Stimulated activated memory B cell treated with anti-CD40 and anti-IgM and Interleukin-4, amounts not matched to agents 10 μg/mL and 1 μg/mL and 100 μg/mL, for 72 hours (primary cell): ENCODE measurements around the gene ASIC3.
A peak's percentile ranks its signal among the peaks of the same experiment; 100 is the strongest.

ENCODE experiments used
- ATAC-seq: fragments of 150-1000 bp; cut with Tn5 transposase; 2 replicates; pipeline ENCODE4 v1.10.0; 2021
- H3K27ac Mint-ChIP-seq: one replicate; pipeline ENCODE4 v1.8.0; 2022; ENCODE audit warnings: mild to moderate bottlenecking, mixed read lengths
- H3K27me3 Mint-ChIP-seq: one replicate; pipeline ENCODE4 v1.8.0; 2022; ENCODE audit warnings: mixed read lengths
- H3K36me3 Mint-ChIP-seq: one replicate; pipeline ENCODE4 v1.8.0; 2022; ENCODE audit warnings: mixed read lengths
- H3K4me1 Mint-ChIP-seq: one replicate; pipeline ENCODE4 v1.8.0; 2022; ENCODE audit warnings: mixed read lengths
- H3K4me3 Mint-ChIP-seq: one replicate; pipeline ENCODE4 v1.8.0; 2022; ENCODE audit warnings: mild to moderate bottlenecking, moderate library complexity, mixed read lengths
- H3K9me3 Mint-ChIP-seq: one replicate; pipeline ENCODE4 v1.8.0; 2022; ENCODE audit warnings: mixed read lengths

The ASIC3 gene

DNA sequence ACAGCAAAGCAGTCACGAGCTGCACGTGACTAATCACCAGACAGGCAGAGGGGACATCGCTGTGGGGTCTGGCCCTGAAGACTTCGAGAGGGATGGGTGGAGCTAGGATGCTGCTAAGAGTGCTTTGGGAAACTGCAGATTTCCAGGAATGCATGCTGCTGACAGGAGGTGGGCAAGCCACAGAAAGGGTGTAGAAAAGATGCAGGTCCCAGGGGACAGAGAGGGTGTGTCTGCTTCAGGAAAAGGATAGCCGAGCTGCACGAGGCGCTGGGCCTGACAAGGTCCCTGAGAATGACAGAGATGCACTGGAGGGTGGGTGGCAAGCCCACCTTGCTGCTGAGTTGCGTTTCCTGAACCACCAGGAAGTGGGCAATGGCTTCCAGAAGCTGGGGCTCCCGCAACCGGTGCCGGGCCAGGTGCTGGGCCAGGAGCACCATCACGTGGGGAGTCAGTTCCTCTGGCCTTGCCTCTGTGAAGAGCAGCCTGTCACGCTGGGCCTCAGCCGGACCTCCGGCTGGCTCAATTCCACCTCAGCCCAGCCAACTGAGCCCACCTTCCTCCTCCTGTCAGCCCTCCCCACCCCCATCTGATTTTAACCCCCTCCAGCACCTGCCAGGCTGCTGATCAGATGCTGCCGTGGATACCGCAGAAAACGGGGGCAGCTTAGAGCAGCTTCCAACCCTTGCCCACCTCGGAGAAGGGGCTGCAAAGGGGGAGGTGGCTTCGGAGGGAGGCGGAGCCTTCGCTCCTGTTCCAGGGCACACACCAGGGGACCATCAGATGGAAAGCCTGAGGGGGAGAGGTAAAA is 30.1 kb downstream of the ASIC3 start:
- H3K9me3 Mint-ChIP-seq = no peaks in the 10 kb centered on the region
- H3K4me1 Mint-ChIP-seq = peaks cover 46% of the 10 kb centered on the region
- no peak overlapping the region for H3K27ac Mint-ChIP-seq
- no peak for ATAC-seq
- peak overlapping the region; percentile 85 for H3K4me3 Mint-ChIP-seq
- peaks cover 23% of the 10 kb centered on the region for H3K36me3 Mint-ChIP-seq
- H3K27me3 Mint-ChIP-seq = no peaks in the 10 kb centered on the region

DNA sequence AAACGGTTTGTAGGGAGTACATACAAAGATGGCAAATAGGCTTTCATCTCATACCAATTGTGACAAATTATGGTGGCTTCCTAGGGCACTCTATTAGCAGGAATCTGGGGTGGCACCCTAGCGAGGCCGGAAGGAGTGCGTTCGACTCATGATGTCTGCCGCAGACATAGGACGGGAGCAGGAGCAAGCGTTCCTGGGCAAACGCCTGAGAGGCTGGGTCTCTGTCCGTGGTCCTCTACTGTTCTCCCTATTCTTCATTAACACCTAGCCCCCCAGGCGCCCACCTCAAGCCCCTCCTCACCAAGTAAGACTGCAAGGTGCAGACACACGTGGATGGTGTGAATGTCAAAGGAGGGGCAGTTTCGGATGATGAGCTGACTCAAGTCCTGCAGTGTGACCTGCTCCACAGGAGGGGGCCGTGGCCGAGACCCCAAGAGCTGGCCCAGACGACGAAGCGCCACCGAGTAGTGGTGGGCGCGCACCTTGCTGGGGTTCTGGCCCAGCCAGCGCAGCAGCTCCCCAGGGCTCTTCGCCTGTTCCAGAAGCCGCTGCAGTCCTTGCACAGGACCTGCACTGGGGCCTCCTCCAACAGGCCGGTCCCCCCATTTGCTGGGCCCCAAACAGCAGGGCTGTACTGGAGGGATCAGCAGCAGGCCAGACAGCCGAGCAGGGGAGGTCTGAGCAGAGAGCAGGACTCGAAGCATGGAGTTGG is 31.0 kb downstream of the ASIC3 start:
- peaks cover 46% of the 10 kb centered on the region for H3K4me1 Mint-ChIP-seq

DNA sequence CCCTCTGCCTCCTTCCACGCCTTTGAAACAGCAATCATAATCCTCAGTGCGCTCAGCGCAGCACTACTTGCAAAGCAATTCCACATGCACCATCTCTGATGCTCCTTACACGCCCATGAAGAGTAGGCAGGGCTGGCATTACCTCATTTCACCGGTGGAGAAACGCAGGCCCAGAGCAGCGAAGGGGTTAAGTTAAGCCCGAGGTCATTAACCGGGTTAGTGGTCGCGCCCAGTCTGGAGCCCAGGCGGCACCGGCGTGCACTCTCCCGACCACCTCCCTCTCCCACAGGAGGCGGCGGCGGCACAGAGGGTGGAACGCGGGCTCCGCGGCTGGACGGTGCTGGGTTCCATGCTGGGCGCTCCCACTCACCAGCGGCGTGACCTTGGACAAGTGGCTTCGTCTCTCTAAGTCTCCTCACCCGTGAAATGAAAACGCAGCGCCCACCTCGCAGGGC is 31.8 kb downstream of the ASIC3 start:
- Mint-ChIP-seq H3K9me3 (no peaks in the 10 kb centered on the region), H3K27ac (peak overlapping the region; percentile 84), H3K4me1 (peaks cover 53% of the 10 kb centered on the region), H3K36me3 (peaks cover 14% of the 10 kb centered on the region), H3K4me3 (peak overlapping the region; percentile 85), H3K27me3 (no peaks in the 10 kb centered on the region)
- ATAC-seq = no peak

More for the DNA sequence above, 31.0 kb downstream of the ASIC3 start:
- H3K27ac Mint-ChIP-seq = no peak overlapping the region
- peaks cover 21% of the 10 kb centered on the region for H3K36me3 Mint-ChIP-seq
- peak overlapping the region; percentile 85 for H3K4me3 Mint-ChIP-seq
- no peaks in the 10 kb centered on the region for H3K27me3 Mint-ChIP-seq
- no peak for ATAC-seq
- H3K9me3 Mint-ChIP-seq = no peaks in the 10 kb centered on the region

DNA sequence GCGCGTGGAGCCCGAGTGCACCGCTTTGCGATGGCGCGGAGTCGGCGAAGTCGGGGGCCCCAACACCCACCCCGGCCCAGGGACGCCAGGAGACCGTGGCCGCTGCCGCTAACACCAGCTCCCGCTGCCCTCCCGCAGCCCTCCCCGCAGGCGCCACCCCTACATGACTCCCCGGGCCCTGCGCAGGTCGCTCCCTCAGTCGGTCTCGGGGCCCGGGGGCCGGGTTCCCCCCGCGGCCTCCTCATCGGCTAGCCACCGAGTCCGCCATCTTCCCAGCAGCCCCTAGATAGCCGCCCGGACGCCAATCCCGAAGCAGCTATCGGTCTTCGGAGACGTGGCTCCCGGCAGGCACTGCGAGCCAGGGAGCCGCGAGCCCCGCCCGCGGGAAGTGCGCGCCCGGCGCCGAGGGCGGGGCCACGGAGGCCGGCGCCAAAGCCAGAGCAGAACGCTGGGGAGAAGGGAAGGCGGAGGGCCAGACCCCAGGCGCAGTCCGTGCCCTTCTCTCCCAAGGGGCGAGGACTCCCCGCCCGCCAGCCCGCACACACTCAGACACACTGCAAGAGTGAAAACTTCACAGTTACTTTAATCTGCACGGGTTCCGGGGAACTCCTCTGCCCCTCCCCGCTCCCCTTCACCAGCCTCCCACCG is 32.3 kb downstream of the ASIC3 start, which contains the start of gene FASTK:
TSS of gene FASTK (minus strand) at position 288 of the 648 bp plus-strand sequence. CDS start at position 245, 43 bp downstream.
- peak; percentile 90 for ATAC-seq
- Mint-ChIP-seq H3K27ac (peak within 1 kb of the TSS; percentile 88), H3K4me3 (peak within 1 kb of the TSS; percentile 97), H3K4me1 (peaks cover 59% of the 10 kb centered on the region), H3K9me3 (no peaks in the 10 kb centered on the region), H3K27me3 (no peaks in the 10 kb centered on the region), H3K36me3 (peaks cover 8% of the 10 kb centered on the region)

DNA sequence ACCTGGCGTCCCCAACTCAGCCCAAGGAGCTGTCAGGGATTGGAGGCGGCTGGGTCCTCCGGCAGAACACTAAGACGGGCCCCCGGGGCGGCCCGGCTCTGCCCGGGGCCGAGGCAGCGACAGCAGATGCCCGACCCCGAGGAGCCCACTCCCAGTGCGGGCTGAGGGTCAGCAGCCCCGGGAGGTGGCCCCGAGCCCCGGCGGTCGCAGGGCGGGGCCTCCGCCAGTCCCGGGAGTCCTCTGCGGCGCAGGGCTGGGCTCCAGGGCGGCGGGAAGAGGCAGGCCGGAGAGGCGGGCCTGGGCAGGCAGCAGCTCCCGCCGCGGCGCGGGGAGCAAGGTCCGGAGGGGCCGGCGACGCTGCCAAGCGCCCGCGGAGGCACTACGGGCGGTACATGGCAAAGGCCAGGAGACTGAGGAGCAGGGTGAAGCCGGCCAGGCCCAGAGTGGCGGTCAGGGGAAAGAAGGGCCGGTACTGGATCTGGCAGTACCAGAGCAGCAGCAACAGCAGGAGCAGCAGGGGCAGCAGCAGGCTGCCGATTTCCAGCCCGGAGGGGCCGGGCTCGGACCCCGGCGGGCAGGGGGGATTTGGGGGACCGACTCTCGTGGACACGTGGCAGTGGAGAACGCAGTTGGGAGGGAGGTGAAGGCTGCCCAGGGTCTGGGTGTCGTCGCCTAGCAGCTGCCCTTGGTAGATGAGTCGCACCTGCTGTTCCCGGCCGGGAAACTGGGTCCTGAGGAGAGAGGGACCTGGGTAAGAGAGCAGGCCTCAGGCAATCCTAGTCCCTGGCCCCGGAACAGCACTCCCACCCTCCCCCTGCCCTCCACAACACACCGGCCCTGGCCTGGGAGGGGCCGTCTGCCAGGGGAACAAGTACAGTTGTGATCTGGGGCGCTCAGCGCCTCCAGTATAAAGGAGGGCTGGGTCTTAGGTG is 33.1 kb downstream of the ASIC3 start:
- H3K9me3 Mint-ChIP-seq = no peaks in the 10 kb centered on the region
- ATAC-seq = no peak
- H3K4me1 Mint-ChIP-seq = peaks cover 64% of the 10 kb centered on the region
- peak overlapping the region; percentile 88 for H3K27ac Mint-ChIP-seq
- H3K4me3 Mint-ChIP-seq = peak overlapping the region; percentile 97
- no peaks in the 10 kb centered on the region for H3K27me3 Mint-ChIP-seq
- H3K36me3 Mint-ChIP-seq = peaks cover under 1% of the 10 kb centered on the region

DNA sequence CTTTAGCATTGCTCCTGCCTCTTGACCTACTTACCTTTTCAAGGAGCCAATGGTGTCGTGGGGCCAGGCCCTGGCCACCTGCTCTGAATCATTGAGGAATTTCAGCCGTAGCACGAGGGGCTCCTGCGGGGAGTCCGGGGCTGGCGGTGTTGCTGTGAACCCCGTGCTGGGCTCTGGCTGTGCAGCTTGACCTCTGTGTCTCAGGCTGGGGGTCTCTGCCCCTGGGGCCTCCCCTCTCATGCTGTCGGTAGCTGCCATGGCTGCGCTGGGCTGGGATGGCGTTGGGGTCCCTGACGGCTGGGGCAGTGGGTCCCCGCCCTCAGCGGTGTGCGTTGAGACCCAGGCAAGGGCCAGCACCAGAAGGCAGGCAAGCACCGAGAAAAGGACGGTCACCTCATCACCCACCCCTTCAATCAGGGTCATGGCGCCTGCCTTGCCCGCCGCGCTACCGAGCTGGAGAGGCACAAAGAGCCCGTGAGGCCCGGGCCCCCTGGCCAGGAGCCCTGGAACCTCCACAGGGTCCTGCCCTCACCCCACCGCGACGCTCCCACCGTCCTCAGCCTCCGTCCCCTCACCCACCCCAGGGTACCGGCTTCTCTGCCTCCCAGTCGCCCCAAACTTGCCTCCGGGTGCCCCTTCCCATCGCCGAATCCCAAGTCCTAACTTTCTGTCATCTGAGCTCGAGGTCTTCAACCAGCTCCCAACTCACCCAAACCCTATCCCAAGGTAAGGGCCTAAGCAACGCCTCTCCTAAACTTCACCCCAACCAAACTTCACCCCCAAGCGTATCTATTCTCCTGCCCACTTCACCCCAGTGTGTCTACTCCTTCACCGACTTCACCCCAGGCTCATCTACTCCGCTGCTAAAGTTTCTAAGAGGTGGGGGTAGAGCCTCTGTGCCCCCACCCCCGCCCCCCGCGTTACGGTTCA is 34.1 kb downstream of the ASIC3 start:
- Mint-ChIP-seq H3K4me3 (peak overlapping the region; percentile 97), H3K4me1 (peaks cover 63% of the 10 kb centered on the region), H3K27me3 (no peaks in the 10 kb centered on the region)

DNA sequence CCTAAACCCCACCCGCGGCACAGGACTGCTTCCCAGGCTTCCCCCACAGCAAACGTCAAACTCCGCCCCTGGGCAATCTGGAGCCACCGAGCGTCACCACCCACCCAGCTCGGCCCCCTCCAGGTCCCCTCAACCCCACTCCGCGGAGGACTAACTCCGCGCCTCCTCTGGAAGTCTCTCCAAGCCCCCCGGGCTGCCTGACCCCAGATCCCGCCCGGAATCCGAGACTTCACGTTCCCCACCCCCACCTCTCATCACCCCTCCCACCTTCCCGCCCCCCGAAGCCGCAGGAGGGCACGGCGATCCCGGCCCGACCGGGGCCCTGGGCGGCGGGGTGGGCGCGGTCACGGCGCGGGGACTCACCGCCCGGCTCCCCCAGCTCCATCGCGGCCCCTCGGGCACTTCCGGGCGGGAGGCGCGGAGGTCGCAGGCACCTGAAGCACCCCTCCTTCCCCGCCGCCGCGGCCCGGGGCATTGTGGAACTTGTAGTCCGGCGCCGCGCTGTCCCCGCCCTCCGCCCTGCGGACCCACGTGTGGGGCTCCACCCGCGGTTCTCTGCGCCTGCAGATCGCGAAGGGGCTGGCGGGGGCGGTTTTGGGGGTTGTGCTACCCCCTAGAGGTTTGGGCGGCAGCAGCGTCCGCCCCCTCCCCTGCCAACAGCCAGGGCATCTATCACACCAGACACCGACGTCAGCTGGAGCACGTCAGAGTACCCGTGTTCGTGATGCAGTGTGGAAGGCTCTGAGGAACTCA is 34.9 kb downstream of the ASIC3 start, which contains the start of gene TMUB1:
TSS of gene TMUB1 (minus strand) at position 423 of the 753 bp plus-strand sequence. CDS start 930 bp downstream, outside the sequence.
- Mint-ChIP-seq H3K36me3 (no peaks in the 10 kb centered on the region), H3K4me1 (peaks cover 60% of the 10 kb centered on the region), H3K27me3 (no peaks in the 10 kb centered on the region), H3K4me3 (peak within 1 kb of the TSS; percentile 97), H3K9me3 (no peaks in the 10 kb centered on the region), H3K27ac (peak within 1 kb of the TSS; percentile 88)
- ATAC-seq = peak; percentile 77

More for the DNA sequence above, 34.1 kb downstream of the ASIC3 start:
- Mint-ChIP-seq H3K9me3 (no peaks in the 10 kb centered on the region), H3K36me3 (no peaks in the 10 kb centered on the region), H3K27ac (peak overlapping the region; percentile 88)
- no peak for ATAC-seq

DNA sequence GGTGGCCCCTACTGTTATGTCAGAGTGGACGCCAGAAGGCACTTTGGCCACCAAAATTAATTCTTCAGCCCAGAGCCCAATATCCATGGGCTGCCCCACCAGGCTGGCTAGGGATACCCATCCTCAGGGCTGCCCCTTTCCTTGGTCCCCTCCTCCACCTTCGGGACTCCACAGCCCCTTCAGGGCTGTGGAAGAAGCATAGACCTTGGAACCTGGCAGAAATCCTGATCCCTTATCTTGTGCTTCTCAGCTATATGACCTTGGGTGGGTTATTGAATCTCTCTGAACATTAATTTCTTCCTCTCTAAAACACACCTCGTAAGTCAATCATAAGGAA is 35.5 kb downstream of the ASIC3 start:
- Mint-ChIP-seq H3K4me3 (peak overlapping the region; percentile 97), H3K9me3 (no peaks in the 10 kb centered on the region), H3K27ac (peak overlapping the region; percentile 88), H3K4me1 (peaks cover 59% of the 10 kb centered on the region), H3K36me3 (no peaks in the 10 kb centered on the region), H3K27me3 (no peaks in the 10 kb centered on the region)
- ATAC-seq = no peak

DNA sequence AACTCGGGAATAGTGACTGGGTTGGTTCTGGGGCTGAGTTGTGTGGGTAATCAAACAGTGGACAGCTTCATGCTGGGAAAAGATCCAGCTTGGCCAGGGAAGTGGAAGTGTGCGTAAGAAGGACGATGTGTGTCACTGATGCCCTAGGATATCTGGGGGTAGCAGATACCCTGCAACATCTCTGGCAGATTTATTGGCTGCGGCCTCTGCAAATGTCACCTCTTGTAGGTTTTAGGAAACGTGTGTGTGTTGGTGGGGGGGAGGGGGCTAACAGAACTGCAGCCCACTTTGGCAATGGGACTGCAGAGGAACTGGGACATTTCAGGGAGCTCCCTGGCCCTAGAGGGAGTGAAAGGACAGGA is 37.0 kb downstream of the ASIC3 start:
- no peak for ATAC-seq
- Mint-ChIP-seq H3K27ac (peak overlapping the region; percentile 94), H3K36me3 (no peaks in the 10 kb centered on the region), H3K4me1 (peaks cover 58% of the 10 kb centered on the region), H3K9me3 (no peaks in the 10 kb centered on the region), H3K4me3 (peak overlapping the region; percentile 92), H3K27me3 (no peaks in the 10 kb centered on the region)

DNA sequence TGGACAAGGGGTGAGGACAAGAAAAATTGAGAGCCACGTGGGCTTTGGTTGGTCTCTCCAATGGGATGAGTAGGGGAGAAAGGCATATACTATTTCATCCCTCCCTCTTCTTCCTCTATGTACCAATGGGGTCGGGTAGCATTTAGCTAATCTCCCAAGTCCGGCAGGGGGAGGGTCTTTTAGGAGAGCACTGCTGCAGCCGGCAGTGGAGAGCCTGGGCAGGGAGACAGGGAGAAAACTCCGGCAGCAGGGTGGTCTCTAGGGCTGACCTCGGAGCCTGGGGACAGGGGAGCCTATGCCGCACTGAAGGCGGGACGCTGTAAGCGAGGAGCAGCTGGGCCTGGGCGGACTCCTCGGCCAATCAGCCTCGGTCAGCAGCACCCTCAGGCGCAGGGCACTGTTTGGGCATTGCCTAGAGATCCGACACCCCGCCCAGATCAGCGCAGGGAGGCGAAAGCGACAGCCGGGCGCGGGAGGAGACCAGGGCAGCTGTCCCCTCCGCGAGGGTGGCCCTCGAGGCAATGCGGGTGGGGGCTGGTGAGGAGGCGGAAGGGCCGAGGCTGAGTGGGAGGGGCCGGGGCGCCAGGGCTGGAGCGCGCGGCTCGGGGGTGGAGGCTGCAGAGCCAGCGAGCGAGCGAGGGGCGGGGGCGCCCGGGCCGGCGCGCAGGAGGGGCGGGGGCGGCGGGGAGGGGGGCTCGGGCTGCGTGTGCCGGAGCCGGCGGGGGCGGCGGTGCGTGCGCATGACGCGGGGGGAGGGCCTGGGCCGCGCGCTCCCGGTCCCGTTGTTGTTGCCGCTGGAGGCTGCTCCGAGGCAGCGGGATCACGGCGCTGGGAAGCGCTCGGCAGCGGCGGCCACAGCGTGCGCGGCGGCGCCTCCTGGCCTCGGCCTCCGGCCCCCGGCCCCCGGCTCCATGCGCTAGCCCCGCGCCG is 37.6 kb downstream of the ASIC3 start, which contains the start of gene AGAP3:
TSS of gene AGAP3 (plus strand) at position 785 of the 930 bp plus-strand sequence. CDS start 267 bp downstream, outside the sequence.
- no peaks in the 10 kb centered on the region for H3K27me3 Mint-ChIP-seq
- no peaks in the 10 kb centered on the region for H3K9me3 Mint-ChIP-seq
- peak within 1 kb of the TSS; percentile 92 for H3K4me3 Mint-ChIP-seq
- H3K27ac Mint-ChIP-seq = peak within 1 kb of the TSS; percentile 94
- ATAC-seq = peak; percentile 58
- H3K4me1 Mint-ChIP-seq = peaks cover 58% of the 10 kb centered on the region
- no peaks in the 10 kb centered on the region for H3K36me3 Mint-ChIP-seq

DNA sequence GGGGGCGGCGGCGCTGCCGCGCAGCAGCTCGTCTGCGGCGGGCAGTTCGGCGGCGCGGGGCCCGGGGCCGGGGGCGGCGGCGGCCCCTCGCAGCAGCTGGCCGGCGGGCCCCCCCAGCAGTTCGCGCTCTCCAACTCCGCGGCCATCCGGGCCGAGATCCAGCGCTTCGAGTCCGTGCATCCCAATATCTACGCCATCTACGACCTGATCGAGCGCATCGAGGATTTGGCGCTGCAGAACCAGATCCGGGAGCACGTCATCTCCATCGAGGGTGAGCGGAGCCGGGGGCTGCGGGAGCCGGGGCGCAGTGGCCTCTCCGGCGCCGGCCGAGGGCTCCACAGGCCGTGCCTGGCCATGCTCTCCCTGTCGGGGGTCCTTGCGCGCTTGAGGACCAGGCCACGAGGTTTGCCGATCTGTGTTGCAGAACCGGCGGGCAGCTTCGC is 38.5 kb downstream of the ASIC3 start:
- H3K9me3 Mint-ChIP-seq = no peaks in the 10 kb centered on the region
- peak overlapping the region; percentile 87 for H3K4me3 Mint-ChIP-seq
- H3K27me3 Mint-ChIP-seq = no peaks in the 10 kb centered on the region
- ATAC-seq = no peak
- peaks cover 61% of the 10 kb centered on the region for H3K4me1 Mint-ChIP-seq
- no peaks in the 10 kb centered on the region for H3K36me3 Mint-ChIP-seq
- H3K27ac Mint-ChIP-seq = peak overlapping the region; percentile 49
